Stimulated activated naive CD8-positive, alpha-beta T cell treated with anti-CD3 and anti-CD28 coated beads, Interleukin-15, Interleukin-2, amounts not matched to agents 100 ng/mL and 50 ng/mL, for 24 hours (primary cell): ENCODE measurements around the gene CCDC186.
A peak's percentile ranks its signal among the peaks of the same experiment; 100 is the strongest.

ENCODE experiments used
- H3K27ac Mint-ChIP-seq: one replicate; pipeline ENCODE4 v1.8.0; 2021; ENCODE audit warnings: mild to moderate bottlenecking, mixed read lengths
- H3K27me3 Mint-ChIP-seq: one replicate; pipeline ENCODE4 v1.8.0; 2021; ENCODE audit warnings: mixed read lengths
- H3K36me3 Mint-ChIP-seq: one replicate; pipeline ENCODE4 v1.8.0; 2021; ENCODE audit warnings: low read depth, mixed read lengths
- H3K4me1 Mint-ChIP-seq: one replicate; pipeline ENCODE4 v1.8.0; 2021; ENCODE audit warnings: low read depth, mixed read lengths
- H3K4me3 Mint-ChIP-seq: one replicate; pipeline ENCODE4 v1.8.0; 2021; ENCODE audit warnings: mild to moderate bottlenecking, mixed read lengths
- H3K9me3 Mint-ChIP-seq: one replicate; pipeline ENCODE4 v1.8.0; 2021; ENCODE audit warnings: mixed read lengths

The CCDC186 gene

DNA sequence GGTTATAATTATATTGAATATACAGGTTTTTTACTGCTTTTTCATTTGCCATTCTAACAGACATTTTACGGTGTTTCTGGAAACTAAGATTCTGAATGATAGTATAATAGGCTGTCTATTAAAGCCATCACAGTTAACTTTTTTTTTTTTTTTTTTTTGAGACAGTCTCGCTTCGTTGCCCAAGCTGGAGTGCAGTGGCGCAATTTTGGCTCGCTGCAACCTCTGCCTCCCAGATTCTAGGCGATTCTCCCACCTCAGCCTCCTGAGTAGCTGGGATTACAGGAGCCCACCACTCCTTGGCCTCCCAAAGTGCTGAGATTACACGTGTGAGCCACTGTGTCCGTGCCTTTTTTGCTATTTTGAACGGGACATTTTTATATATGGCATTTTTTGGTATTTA, 9.6 kb upstream of the CCDC186 start:
- H3K27ac Mint-ChIP-seq, result no peak overlapping the region
- no peaks in the 10 kb centered on the region for H3K4me1 Mint-ChIP-seq
- H3K9me3 Mint-ChIP-seq, result no peaks in the 10 kb centered on the region
- H3K27me3 Mint-ChIP-seq, result peaks cover 10% of the 10 kb centered on the region
- H3K36me3 Mint-ChIP-seq, result no peaks in the 10 kb centered on the region
- H3K4me3 Mint-ChIP-seq, result no peak overlapping the region

DNA sequence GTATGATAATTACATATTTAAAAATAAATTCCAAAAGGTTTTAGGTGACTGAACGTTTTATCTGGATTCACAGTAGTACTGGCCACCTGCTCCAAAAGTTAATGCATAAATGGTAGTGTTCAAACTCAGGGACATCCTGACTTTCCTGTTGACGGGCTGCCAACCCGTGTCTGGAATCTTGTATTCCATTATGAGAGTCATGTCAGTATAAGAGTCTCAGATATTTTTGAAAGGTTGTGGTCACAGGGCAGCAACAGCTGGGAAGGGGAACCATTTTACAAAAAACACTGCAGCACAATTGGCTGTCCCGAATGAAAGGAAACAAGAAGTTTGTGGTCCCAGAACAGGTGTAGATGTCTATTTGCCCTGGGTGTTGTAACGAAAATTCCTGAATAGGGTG, 8.0 kb upstream of the CCDC186 start:
- no peak overlapping the region for H3K27ac Mint-ChIP-seq
- H3K27me3 Mint-ChIP-seq, result peaks cover 3% of the 10 kb centered on the region
- no peak overlapping the region for H3K4me3 Mint-ChIP-seq
- no peaks in the 10 kb centered on the region for H3K36me3 Mint-ChIP-seq
- H3K4me1 Mint-ChIP-seq, result no peaks in the 10 kb centered on the region
- H3K9me3 Mint-ChIP-seq, result no peaks in the 10 kb centered on the region

DNA sequence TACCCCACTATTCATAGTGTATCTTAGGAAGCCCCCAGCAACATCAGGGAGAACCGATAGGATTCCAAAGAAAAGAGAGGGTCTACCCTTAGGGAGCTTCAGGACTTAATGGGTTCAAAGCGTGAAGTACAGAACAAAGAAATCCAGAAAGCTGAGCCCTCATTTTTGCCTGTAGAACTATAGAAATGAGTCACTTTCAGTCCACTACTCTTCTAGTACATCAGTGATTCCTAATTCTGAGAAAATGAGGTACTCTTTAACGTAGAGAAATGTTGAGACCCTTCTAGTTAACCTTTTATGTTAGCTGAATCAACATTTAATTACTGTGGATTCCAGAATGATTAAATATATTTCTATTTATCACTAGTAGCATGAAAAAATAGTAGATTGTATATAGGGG, 6.9 kb upstream of the CCDC186 start:
- no peak overlapping the region for H3K27ac Mint-ChIP-seq

DNA sequence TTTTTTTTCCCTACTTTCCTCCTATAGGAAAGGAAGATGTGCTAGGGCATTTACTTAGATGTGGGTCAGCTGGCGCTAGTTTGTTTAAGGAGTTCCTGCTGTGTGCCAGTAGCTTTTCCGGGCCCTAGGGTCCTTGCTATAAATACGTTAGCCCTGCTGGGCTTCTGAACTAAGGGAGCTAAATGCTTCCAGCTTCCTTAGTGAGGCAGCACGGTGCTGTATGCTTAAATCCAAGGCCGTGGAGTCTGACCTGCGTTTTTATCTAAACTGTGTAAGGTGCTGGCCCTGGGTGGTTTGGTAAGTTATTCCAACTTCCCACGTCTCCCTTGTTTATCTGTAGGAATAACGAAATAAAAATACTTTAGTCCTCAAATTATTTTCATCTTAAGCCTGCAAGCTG, 5.7 kb upstream of the CCDC186 start:
- Mint-ChIP-seq H3K4me3 (no peak overlapping the region), H3K27me3 (no peaks in the 10 kb centered on the region), H3K36me3 (no peaks in the 10 kb centered on the region), H3K9me3 (no peaks in the 10 kb centered on the region), H3K27ac (no peak overlapping the region), H3K4me1 (peaks cover 8% of the 10 kb centered on the region)

More for the DNA sequence above, 6.9 kb upstream of the CCDC186 start:
- no peaks in the 10 kb centered on the region for H3K36me3 Mint-ChIP-seq
- peaks cover 2% of the 10 kb centered on the region for H3K27me3 Mint-ChIP-seq
- no peak overlapping the region for H3K4me3 Mint-ChIP-seq
- H3K9me3 Mint-ChIP-seq, result no peaks in the 10 kb centered on the region
- H3K4me1 Mint-ChIP-seq, result no peaks in the 10 kb centered on the region

DNA sequence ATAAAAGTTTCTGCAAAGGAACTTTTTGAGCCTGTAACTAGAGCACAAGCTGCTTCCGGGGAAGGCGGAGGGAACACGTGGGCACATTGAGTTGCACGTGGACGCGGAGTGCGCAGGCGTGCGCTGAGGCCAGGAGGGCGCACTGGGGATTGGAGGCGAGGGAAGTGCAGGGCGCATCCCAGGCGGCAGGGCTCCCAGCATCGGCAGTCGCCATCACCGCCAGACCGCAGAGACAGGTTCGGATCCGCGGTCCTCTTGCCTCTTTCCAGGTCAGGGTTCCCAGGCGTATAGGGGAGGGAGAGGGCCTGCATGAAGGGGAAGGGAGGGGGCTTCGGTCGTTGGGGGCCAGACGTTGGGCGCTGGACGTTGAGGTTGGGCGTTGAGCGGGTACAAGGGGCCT, 5.1 kb upstream of the CCDC186 start, which contains the start of gene TDRD1:
TDRD1 (plus strand) TSS at position 206 of the 400 bp plus-strand sequence. CDS start 8,479 bp downstream, outside the sequence.
- Mint-ChIP-seq H3K4me3 (no peak within 1 kb of the TSS), H3K27me3 (no peaks in the 10 kb centered on the region), H3K36me3 (no peaks in the 10 kb centered on the region), H3K9me3 (no peaks in the 10 kb centered on the region), H3K4me1 (peaks cover 11% of the 10 kb centered on the region), H3K27ac (no peak within 1 kb of the TSS)

DNA sequence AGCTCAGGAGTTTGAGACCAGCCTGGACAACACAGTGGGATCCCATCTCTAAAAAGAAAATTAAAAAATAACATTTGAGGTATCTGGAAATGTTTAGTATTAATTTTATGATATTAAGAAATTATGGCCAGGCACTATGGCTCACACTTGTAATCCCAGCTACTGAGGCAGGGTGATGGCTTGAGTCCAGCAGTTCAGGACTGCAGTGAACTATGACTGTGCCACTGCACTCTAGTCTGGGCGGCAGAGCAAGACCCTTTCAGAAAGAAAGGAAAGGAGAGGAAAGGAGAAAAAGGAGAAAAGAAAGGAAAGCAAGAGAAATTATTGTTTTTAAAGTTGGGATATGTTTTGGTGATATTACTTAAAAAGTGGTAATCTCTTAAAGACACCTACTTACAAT, 2.5 kb upstream of the CCDC186 start:
- H3K36me3 Mint-ChIP-seq, result no peaks in the 10 kb centered on the region
- no peaks in the 10 kb centered on the region for H3K27me3 Mint-ChIP-seq
- H3K4me1 Mint-ChIP-seq, result peaks cover 26% of the 10 kb centered on the region
- H3K27ac Mint-ChIP-seq, result no peak overlapping the region
- H3K4me3 Mint-ChIP-seq, result no peak overlapping the region
- H3K9me3 Mint-ChIP-seq, result no peaks in the 10 kb centered on the region

DNA sequence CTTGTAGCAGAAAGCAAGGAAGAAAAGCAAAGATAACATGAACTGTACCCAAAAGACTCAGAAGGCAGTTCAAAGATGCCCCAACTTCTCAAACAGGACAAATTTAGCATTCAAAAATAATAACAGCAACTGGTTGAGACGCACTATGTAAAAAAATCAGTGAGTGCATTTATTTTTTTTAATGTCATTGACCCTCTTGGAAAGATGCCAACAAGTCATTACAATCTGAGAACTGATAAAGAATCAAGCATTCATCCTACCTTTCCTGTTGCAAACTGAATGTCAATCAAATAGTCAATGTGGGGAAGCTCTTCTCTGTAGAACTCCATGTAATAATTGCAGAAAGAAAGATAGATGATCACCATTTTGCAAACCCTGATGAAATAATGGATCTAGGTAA, 1.7 kb upstream of the CCDC186 start:
- Mint-ChIP-seq H3K4me3 (no peak overlapping the region), H3K27ac (no peak overlapping the region), H3K4me1 (peaks cover 30% of the 10 kb centered on the region)

DNA sequence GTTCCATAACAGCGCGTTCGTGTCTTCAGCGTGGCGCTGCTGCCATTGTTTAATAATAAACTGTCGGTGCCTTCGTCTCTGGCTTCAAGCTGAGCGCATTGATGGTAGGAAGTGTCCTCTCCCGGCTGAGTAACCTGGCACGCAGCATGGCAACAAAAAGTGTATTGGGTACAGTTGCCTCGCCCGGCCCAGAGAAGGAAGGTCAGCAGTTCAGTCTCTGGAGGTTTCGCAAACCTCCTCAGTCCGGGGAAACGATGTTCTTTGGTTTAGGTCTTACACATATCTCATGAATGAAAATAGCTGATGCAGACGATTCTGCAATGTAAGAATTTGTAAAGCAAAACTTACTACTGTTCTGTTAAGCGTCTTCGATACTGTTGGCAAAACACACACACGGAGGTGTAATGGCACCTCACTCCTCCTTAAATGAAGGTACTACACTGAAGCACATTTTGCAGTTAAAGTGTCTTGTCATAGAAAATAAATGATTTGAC, 739 bp upstream of the CCDC186 start:
- no peaks in the 10 kb centered on the region for H3K27me3 Mint-ChIP-seq
- peaks cover 33% of the 10 kb centered on the region for H3K4me1 Mint-ChIP-seq
- H3K36me3 Mint-ChIP-seq, result no peaks in the 10 kb centered on the region
- no peaks in the 10 kb centered on the region for H3K9me3 Mint-ChIP-seq
- peak overlapping the region; percentile 99 for H3K4me3 Mint-ChIP-seq
- peak overlapping the region; percentile 86 for H3K27ac Mint-ChIP-seq

More for the DNA sequence above, 1.7 kb upstream of the CCDC186 start:
- H3K36me3 Mint-ChIP-seq, result no peaks in the 10 kb centered on the region
- H3K27me3 Mint-ChIP-seq, result no peaks in the 10 kb centered on the region
- H3K9me3 Mint-ChIP-seq, result no peaks in the 10 kb centered on the region

DNA sequence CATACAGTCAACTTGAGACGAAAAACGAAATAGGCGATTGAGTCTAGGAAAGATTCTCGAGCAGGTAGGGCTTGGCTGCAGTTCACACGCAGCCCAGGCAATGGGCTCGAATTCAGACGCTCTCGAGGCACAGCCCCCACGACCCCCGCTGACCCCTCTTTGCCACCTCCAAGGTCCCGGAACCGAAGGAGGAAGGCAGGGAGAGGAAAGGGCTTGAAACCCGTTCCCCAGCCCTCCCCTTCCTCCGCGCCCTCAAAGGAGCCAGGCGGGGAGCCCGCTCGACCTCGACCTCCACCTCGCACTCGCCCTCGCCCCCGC, 441 bp downstream of the CCDC186 start:
- peak overlapping the region; percentile 99 for H3K4me3 Mint-ChIP-seq
- peaks cover 10% of the 10 kb centered on the region for H3K36me3 Mint-ChIP-seq
- H3K27me3 Mint-ChIP-seq, result no peaks in the 10 kb centered on the region
- H3K27ac Mint-ChIP-seq, result peak overlapping the region; percentile 97
- peaks cover 3% of the 10 kb centered on the region for H3K9me3 Mint-ChIP-seq
- H3K4me1 Mint-ChIP-seq, result peaks cover 35% of the 10 kb centered on the region

DNA sequence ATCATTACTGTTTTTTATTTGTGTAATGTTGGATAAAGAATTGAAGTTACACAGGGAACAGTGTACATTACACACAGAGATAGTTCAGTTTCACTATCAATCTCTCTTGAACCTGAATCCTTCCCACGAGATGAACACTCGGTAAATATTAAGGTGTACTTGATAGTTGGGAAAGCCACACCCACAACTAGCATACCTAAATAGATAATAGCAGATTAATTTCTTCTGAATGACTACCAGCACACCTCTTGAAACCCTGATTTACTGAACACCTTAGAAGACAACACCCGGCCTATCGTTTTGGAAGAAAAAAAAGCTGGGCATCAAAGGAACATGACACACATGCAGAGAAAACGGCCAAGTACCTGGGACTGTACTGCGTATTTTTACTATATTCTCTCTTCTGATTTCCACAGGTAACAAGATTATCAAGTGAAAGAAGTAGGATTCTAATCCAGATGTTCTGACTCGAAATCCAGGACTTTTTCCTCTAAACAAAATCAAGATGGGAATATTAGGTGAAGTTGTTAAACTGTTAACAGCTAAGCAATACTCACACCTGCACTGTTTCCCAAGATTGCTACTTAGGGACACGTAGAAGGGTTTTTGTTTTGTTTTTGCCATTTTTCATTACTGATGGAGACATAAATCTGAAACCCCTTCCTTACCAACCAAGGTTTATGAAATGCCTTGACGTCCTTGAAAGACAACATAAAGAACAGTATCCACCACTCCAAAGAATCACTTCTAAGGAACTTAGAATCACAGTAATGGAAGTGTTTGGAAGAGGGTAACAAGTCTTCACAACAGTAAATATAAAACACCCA, 1.0 kb downstream of the CCDC186 start:
- Mint-ChIP-seq H3K27ac (peak overlapping the region; percentile 97), H3K4me3 (peak overlapping the region; percentile 99), H3K9me3 (peaks cover 7% of the 10 kb centered on the region), H3K27me3 (no peaks in the 10 kb centered on the region), H3K36me3 (peaks cover 14% of the 10 kb centered on the region), H3K4me1 (peaks cover 41% of the 10 kb centered on the region)

DNA sequence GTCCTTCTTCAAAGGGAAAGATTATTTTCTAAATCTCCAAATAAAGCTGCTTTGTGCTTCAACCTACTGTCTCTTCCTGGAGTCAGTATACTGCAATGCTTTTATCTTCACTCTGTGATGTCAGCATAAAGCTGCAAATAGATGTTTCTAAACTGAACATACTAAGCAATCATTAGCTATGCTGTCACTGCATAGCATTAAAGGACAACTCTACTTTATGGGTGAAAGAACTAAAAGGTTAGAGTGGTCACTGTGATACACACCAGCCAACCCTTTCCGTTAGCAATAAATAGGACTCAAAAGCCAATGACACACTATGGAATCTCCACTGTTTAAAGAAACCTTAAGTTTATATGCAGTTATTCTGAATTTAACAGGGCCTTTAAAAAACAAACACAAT, 1.8 kb downstream of the CCDC186 start:
- H3K27me3 Mint-ChIP-seq, result no peaks in the 10 kb centered on the region
- peaks cover 45% of the 10 kb centered on the region for H3K4me1 Mint-ChIP-seq
- peaks cover 17% of the 10 kb centered on the region for H3K36me3 Mint-ChIP-seq
- H3K4me3 Mint-ChIP-seq, result peak overlapping the region; percentile 99
- no peak overlapping the region for H3K27ac Mint-ChIP-seq
- peaks cover 7% of the 10 kb centered on the region for H3K9me3 Mint-ChIP-seq

DNA sequence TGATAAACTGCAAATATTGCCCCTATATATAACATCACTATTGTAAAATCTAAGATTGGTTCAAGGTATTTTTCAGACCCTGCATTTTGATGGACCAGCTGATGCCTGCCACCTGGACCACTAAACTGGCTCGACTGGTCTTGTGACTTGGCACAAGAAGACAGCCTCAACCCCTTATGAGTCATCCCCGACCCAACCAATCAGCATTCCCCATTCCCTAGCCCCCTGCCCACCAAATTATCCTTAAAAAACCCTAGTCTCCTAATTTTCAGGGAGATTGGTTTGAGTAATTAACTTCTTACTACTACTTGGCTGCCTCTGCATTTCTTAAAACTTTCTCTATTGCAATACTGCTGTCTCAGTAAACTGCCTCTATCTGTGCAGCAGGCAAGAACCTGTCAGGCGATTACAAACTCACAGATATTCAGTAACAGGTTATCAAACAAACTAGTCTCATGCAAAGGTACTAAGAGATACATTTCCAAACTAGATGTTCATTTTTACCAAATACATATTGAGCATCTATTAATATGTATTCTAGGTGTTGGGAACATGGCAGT, 5.5 kb downstream of the CCDC186 start:
- H3K27ac Mint-ChIP-seq, result no peak overlapping the region
- peaks cover 53% of the 10 kb centered on the region for H3K4me1 Mint-ChIP-seq
- H3K36me3 Mint-ChIP-seq, result peaks cover 31% of the 10 kb centered on the region
- no peak overlapping the region for H3K4me3 Mint-ChIP-seq
- H3K27me3 Mint-ChIP-seq, result no peaks in the 10 kb centered on the region
- peaks cover 7% of the 10 kb centered on the region for H3K9me3 Mint-ChIP-seq

DNA sequence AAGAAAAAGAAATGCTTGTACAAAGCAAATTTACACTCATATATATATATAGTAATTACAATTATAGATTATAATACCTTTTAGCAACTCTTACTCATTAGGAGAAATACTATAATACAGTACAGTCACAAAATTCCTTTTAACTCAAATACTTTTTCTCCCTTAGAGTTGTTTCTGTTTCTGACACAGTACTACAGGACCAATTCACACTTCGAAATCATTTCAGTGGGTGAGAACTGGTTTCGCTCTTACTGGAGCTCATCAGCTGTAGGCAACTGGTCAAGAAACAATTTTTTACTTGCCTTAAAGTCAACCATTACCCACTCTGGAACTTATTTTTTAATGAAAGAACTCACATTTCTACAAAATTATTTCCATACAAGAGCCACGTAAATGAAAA, 6.0 kb downstream of the CCDC186 start:
- Mint-ChIP-seq H3K27me3 (no peaks in the 10 kb centered on the region), H3K4me1 (peaks cover 55% of the 10 kb centered on the region), H3K4me3 (no peak overlapping the region), H3K27ac (no peak overlapping the region), H3K36me3 (peaks cover 35% of the 10 kb centered on the region), H3K9me3 (peaks cover 7% of the 10 kb centered on the region)

DNA sequence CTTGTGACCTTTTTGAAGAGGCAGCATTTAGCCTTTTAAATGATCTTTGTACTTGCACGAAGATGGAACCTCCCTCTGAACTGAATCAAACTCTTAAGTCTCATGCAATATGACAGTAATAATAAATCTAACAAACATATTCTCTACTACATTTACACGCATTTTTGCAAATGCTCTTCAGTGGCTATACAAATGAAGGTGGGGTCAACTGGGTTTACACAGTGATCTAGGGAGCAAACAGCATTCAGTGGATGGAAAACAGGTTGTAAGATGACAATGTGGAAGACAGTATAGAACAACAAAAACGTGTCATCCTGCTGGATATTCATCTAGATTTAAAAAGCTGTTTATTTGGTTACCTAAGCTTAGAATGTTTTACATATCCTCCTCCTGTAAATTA, 7.5 kb downstream of the CCDC186 start:
- peaks cover 46% of the 10 kb centered on the region for H3K36me3 Mint-ChIP-seq
- H3K4me3 Mint-ChIP-seq, result no peak overlapping the region
- H3K4me1 Mint-ChIP-seq, result peaks cover 54% of the 10 kb centered on the region
- H3K9me3 Mint-ChIP-seq, result peaks cover 7% of the 10 kb centered on the region
- no peak overlapping the region for H3K27ac Mint-ChIP-seq
- H3K27me3 Mint-ChIP-seq, result no peaks in the 10 kb centered on the region

DNA sequence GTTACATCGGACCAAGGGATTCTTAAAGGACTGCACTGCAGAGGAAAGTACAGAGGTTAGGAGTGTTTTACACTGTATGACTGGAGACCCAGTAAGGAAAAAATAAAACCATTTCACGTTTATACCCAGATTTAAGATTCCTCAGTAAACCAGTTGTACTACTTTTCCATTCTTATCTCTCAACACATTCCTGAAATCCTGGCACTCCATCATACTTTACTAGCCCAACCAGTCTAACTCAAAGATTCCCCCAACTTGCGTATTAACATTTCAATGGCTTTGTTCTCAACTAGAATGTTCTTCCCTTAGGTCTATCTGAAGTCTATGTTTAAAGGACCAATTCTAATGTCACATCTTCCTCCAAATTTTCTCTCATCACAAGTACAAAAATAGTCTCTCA, 8.0 kb downstream of the CCDC186 start:
- Mint-ChIP-seq H3K4me3 (no peak overlapping the region), H3K27me3 (no peaks in the 10 kb centered on the region), H3K36me3 (peaks cover 51% of the 10 kb centered on the region), H3K9me3 (peaks cover 7% of the 10 kb centered on the region), H3K4me1 (peaks cover 55% of the 10 kb centered on the region), H3K27ac (no peak overlapping the region)
